Aorta (tissue), 5 donors: Measurements from ENCODE around the gene NDEL1. TPM values are rescaled to one million over a fixed set of nuclear protein-coding genes. Genes with fewer than 3 reads are reported as not detected.
A peak's percentile ranks its signal among the peaks of the same experiment; 100 is the strongest.

Experiments used
- ATAC-seq: fragments of 200-7000 bp; cut with Tn5 transposase; one replicate; pipeline ENCODE4 v1.9.1; 2022; ENCODE audit warnings: moderate library complexity; ENCODE audit not compliant: low FRiP score
- DNase-seq, 2 donors: peaks; one replicate each; pipeline ENCODE4 v3.0.0-alpha.2; 2020
- H3K27ac ChIP-seq, 2 donors: one replicate each; pipeline ENCODE4 v1.5.1; 2013; ENCODE audit warnings: low read length in 2 of 2, mild to moderate bottlenecking in 2 of 2, moderate library complexity in 2 of 2, control low read depth in 1 of 2, inconsistent platforms in 1 of 2, low read depth in 1 of 2
- H3K27me3 ChIP-seq, 2 donors: one replicate each; pipeline ENCODE4 v1.6.1; 2013; ENCODE audit warnings: control low read depth in 1 of 2, low read length in 1 of 2, mild to moderate bottlenecking in 1 of 2, moderate library complexity in 1 of 2; ENCODE audit not compliant: insufficient read depth in 2 of 2, control insufficient read depth in 1 of 2
- H3K36me3 ChIP-seq, 2 donors: one replicate each; pipeline ENCODE4 v1.6.1; 2013; ENCODE audit warnings: control low read depth in 1 of 2, low read length in 1 of 2, mild to moderate bottlenecking in 1 of 2; ENCODE audit not compliant: insufficient read depth in 2 of 2, control insufficient read depth in 1 of 2
- H3K4me1 ChIP-seq, 2 donors: one replicate each; pipeline ENCODE4 v1.6.1; 2013; ENCODE audit warnings: low read length in 2 of 2, control low read depth in 1 of 2, mild to moderate bottlenecking in 1 of 2, moderate library complexity in 1 of 2; ENCODE audit not compliant: insufficient read depth in 2 of 2, control insufficient read depth in 1 of 2
- H3K4me3 ChIP-seq, 2 donors: one replicate each; pipeline ENCODE4 v1.5.1; 2013; ENCODE audit warnings: low read length in 2 of 2, control low read depth in 1 of 2, mild to moderate bottlenecking in 1 of 2
- H3K9me3 ChIP-seq: one replicate; pipeline ENCODE4 v1.6.1; 2013; ENCODE audit warnings: mild to moderate bottlenecking, low read length; ENCODE audit not compliant: control insufficient read depth
- WGBS, 2 donors: extraction: QIAGEN DNeasy Blood & Tissue Kit; methylation state at CpG; one replicate each; pipeline ENCODE4 v1.1.7; 2013; 5-methylcytosine and 5-hydroxymethylcytosine counted together
- intact Hi-C, 2 donors: fragments of 100-400 bp; cut with DNase I; formaldehyde crosslinking; loops; one replicate each; pipeline versions ENCODE4 v1.14.2 to v1.15.0; 2022
- polyA plus RNA-seq, 2 donors: library from polyadenylated mRNA; stranded (reverse); fragments of 200-250 nt; gene quantifications; one replicate each; pipeline ENCODE4 v1.2.3, GENCODE V29; 2013
- total RNA-seq, 2 donors: library from RNA; stranded (reverse); fragmentation: NEBNext Ultra II Directional; extraction: Animal tissue kit (Norgen Biotek cat#: 25700); gene quantifications; one replicate each; pipeline ENCODE4 v1.2.1, GENCODE V29; 2021
- donor health status: healthy with polysubstance abuse.
- donor health status: Bipolar disorder and iron deficiency.
- donor health status: DM: no; HTN: no; CAD: no.
- donor health status: DM: no; HTN: no; CAD: no.
- donor health status: DM: yes; HTN: yes; CAD: no.

The NDEL1 gene
- total and polyA plus RNA-seq, 4 donors = 52.3 to 135 (median 94.6) TPM

DNA sequence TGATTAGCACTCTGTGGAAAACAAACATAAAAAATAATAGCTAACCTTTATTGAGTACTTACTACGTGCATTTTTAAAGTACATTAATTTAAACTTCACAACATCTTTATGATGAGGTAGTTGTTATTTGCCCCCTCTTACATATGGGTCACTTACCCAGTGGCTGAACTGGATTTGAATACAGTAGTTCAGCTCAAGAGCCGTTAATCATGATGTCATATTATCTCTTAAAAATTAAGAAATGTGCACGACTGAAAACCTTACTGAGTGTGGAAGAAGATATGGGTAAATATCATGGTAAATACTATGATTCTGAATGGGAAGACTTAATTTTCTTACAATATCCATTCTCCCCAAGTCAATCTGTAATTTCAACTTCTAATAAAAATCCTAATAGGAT, 17.6 kb downstream of the NDEL1 start:
- H3K27ac ChIP-seq = no peak overlapping the region
- ATAC-seq = no peak
- H3K9me3 ChIP-seq = no peaks in the 10 kb centered on the region
- intact Hi-C loops = no loop called here
- peaks cover 0 to 2% of the 10 kb centered on the region in 2 donors for H3K4me1 ChIP-seq
- H3K4me3 ChIP-seq = no peak overlapping the region
- H3K36me3 ChIP-seq = peaks cover 2 to 6% of the 10 kb centered on the region in 2 donors
- WGBS, 2 donors = 73 to 74% methylated on average over 3 of the region's 3 CpGs
- no peaks in the 10 kb centered on the region for H3K27me3 ChIP-seq
- no peak for DNase-seq

DNA sequence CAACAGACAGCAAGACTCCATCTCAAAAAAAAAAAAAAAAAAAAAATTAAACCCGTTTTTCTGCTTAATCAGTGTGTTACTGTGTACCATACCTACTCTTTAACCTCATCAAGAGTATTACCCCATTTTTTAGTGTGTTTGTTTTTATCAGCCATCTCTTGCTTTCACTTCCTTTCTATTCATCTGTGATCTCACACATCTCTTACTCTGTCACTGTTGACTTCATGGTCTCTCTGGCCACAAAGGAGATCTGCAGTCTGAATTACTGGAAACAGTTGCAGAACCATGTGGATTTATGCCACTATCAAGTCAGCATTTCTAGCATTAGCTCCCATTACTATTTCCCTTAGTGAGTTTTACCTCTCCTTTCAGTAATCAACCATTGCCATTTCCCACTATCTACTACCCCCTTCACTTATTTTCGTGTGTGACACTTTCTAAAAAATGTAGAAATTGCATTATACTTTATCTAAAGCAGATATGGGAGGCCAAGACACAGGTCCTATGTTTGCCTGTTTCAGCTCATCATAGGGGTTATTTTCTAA, 20.1 kb downstream of the NDEL1 start:
- no peak for DNase-seq
- WGBS, 2 donors = 63 to 66% methylated on average over 2 of the region's 2 CpGs
- Histone ChIP-seq H3K36me3 (peaks cover 4 to 6% of the 10 kb centered on the region in 2 donors), H3K4me1 (peaks cover 0 to 2% of the 10 kb centered on the region in 2 donors), H3K9me3 (no peaks in the 10 kb centered on the region), H3K27me3 (no peaks in the 10 kb centered on the region), H3K4me3 (no peak overlapping the region), H3K27ac (no peak overlapping the region)
- intact Hi-C loops = no loop called here
- no peak for ATAC-seq

DNA sequence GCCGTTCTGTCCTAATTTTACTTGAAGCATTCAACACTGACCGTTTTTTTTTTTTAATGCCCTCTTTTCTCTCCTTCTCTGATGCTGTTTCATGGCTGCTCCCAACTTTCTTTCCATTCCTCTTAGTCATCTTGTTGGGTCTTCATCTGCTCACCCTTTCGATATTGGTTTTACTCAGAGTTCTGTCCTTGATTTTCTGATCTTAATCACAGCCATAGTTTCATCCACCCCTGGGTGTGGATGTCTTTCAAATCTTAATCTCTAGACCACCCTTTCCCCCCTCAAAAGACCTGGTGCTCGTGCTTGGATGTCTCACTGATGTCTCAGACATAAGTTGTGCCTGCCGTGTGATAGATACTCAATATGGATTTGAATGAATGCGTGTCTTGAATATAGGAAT, 22.4 kb downstream of the NDEL1 start:
- Histone ChIP-seq H3K27ac (no peak overlapping the region), H3K9me3 (no peaks in the 10 kb centered on the region), H3K4me1 (peaks cover 0 to 2% of the 10 kb centered on the region in 2 donors), H3K27me3 (no peaks in the 10 kb centered on the region), H3K4me3 (no peak overlapping the region), H3K36me3 (peaks cover 4 to 7% of the 10 kb centered on the region in 2 donors)
- DNase-seq = no peak
- WGBS, 2 donors = 72 to 78% methylated on average over 6 of the region's 6 CpGs
- ATAC-seq = no peak
- intact Hi-C loops = no loop called here

DNA sequence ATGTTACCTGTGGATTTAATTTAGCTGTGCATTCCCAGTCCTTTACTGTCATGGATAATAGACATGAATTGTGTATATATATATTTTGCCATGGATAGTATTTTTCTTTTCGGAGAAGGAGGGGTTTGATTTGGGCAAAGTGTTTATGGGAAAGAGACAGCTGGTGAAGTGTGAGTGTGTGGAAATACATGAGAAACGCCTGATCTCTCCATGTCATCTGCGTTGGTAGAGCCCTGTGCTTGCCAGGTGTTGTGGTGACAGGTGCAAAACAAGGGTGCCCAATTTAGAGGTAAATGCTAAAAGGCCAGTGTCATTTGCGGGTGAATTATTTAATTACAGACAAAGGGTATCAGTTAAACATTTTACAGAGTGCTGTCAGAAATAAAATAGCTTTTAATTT, 23.4 kb downstream of the NDEL1 start:
- H3K27ac ChIP-seq = no peak overlapping the region
- no peak for ATAC-seq
- WGBS, 2 donors = 80 to 82% methylated on average over 4 of the region's 4 CpGs

DNA sequence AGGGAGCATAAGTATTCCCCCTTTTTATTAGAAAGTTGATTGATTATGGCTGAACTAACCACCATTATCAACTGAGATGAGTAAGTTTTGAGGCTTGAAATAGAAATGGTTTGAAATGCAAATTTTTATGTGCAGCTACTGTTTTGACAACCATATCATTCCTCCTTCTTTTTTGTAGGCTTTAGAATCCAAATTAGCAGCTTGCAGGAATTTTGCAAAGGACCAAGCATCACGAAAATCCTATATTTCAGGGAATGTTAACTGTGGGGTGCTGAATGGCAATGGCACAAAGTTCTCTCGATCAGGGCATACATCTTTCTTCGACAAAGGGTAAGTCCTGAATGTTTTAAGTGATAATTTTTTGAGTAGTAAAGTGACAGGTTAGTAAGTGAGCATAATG, 24.1 kb downstream of the NDEL1 start:
- Histone ChIP-seq H3K27me3 (no peaks in the 10 kb centered on the region), H3K4me3 (no peak overlapping the region), H3K4me1 (peaks cover 0 to 3% of the 10 kb centered on the region in 2 donors), H3K27ac (no peak overlapping the region), H3K9me3 (no peaks in the 10 kb centered on the region), H3K36me3 (peaks cover 4 to 7% of the 10 kb centered on the region in 2 donors)
- intact Hi-C loops = no loop called here
- ATAC-seq (no peak), DNase-seq (no peak)
- 85 to 89% methylated on average over 3 of the region's 3 CpGs for WGBS, 2 donors

More for the DNA sequence above, 23.4 kb downstream of the NDEL1 start:
- no peak overlapping the region for H3K4me3 ChIP-seq
- no peaks in the 10 kb centered on the region for H3K27me3 ChIP-seq
- no peak for DNase-seq
- peaks cover 0 to 2% of the 10 kb centered on the region in 2 donors for H3K4me1 ChIP-seq
- peaks cover 4 to 7% of the 10 kb centered on the region in 2 donors for H3K36me3 ChIP-seq
- intact Hi-C loops = no loop called here
- no peaks in the 10 kb centered on the region for H3K9me3 ChIP-seq

DNA sequence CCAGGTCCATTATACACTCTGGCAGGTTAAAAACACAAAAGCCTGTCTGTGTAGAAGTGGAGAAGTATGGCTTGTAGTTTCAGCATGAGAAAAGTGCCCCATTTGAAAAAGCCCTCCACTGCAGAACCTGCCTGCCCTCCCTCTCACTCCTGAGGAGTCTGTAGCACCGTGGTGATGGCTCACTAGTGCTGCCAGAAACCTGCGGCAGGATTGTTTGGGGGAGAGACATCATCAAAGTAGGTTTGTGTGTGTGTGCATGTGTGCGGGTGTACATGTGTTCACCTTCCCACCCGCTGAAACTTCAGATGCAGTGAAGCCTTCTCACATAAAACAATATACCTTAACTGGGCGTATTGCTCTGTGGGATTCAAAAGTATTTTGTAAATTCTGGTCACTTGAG, 26.9 kb downstream of the NDEL1 start:
- intact Hi-C loops = no loop called here
- no peak for ATAC-seq
- Histone ChIP-seq H3K36me3 (peaks cover 2 to 3% of the 10 kb centered on the region in 2 donors), H3K27ac (peak overlapping the region; percentile 68 to 77), H3K9me3 (no peaks in the 10 kb centered on the region), H3K4me3 (no peak overlapping the region), H3K4me1 (peaks cover 0 to 3% of the 10 kb centered on the region in 2 donors), H3K27me3 (no peaks in the 10 kb centered on the region)
- no peak for DNase-seq
- 42 to 50% methylated on average over 5 of the region's 5 CpGs for WGBS, 2 donors

DNA sequence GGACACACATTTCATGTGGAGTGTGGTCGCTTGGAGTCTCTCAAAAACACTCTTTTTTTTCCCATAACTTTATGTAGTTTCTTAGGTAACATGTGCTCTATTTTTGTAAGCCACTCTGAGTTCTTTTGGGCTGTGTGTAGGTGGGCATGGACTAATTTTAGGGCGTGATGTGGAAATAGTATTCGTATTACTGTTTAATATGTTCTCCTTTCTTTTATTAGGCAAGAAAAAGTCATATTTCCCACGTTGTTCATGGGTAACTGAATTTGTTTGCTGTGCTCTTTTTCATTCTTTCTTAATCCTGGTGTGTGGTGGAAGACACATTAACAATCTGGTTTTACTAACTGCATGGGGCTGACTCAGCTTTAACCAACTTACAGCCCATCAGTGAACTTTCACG, 27.4 kb downstream of the NDEL1 start:
- intact Hi-C loops = no loop called here
- H3K36me3 ChIP-seq = peaks cover 1 to 2% of the 10 kb centered on the region in 2 donors

DNA sequence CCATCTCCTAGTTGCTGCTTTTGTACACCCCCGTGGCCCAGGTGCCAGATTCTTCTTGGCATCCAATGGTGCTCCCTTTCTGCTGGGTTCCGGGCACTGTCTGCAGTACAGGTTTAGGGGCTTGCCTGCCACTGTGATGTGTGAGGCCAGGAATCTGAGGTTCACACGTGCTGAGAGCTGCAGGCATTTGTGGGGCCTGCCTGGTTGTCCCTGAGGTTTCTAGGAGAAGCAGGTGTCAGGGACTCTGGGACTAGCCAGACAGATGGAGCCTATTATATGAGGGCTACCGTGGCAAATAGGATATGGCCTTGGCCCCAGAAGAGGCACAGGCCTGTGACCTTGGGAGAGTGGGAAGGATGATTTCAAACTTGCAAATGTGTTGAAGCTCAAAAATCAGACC, 29.3 kb downstream of the NDEL1 start:
- Histone ChIP-seq H3K27ac (peak overlapping the region in 1 of 2 donors; percentile 11), H3K4me1 (peaks cover 0 to 3% of the 10 kb centered on the region in 2 donors), H3K9me3 (no peaks in the 10 kb centered on the region), H3K27me3 (no peaks in the 10 kb centered on the region), H3K4me3 (no peak overlapping the region), H3K36me3 (peaks cover 0 to 1% of the 10 kb centered on the region in 2 donors)
- no peak for ATAC-seq
- intact Hi-C loops = no loop called here
- DNase-seq = no peak
- 14 to 24% methylated on average over 4 of the region's 4 CpGs for WGBS, 2 donors

More for the DNA sequence above, 27.4 kb downstream of the NDEL1 start:
- WGBS, 2 donors = 6 to 7% methylated on average over 5 of the region's 5 CpGs
- H3K4me3 ChIP-seq = no peak overlapping the region
- no peaks in the 10 kb centered on the region for H3K27me3 ChIP-seq
- peak overlapping the region; percentile 68 to 77 for H3K27ac ChIP-seq
- H3K4me1 ChIP-seq = peaks cover 0 to 1% of the 10 kb centered on the region in 2 donors
- ATAC-seq (no peak), DNase-seq (no peak)
- no peaks in the 10 kb centered on the region for H3K9me3 ChIP-seq

DNA sequence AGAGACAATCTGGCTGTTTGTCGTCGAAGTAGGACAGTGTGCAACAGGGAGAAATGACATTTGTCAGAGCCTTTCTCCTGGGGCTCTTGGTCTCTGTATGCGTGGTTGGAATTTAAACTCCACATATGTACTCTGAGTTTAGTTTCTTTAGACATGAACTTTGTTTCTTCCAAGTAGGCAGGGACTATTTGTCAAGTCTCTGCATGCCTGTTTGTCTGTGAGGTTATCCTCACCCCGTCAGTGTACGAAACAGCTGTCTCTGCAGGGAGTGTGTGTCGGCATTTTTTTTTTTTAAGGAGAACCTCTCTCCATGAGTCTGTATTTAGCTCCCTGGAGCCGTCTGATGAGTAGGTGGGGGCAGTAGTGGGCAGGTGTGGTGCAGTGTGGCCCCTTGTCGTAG, 29.7 kb downstream of the NDEL1 start:
- peak overlapping the region in 1 of 2 donors; percentile 11 for H3K27ac ChIP-seq
- 14 to 16% methylated on average over 8 of the region's 8 CpGs for WGBS, 2 donors
- peaks cover 0 to 1% of the 10 kb centered on the region in 2 donors for H3K36me3 ChIP-seq
- ATAC-seq (no peak), DNase-seq (no peak)
- intact Hi-C loops = no loop called here
- no peaks in the 10 kb centered on the region for H3K9me3 ChIP-seq
- peaks cover 0 to 3% of the 10 kb centered on the region in 2 donors for H3K4me1 ChIP-seq
- H3K27me3 ChIP-seq = no peaks in the 10 kb centered on the region
- no peak overlapping the region for H3K4me3 ChIP-seq
